Hematopoietic multipotent progenitor cell treated with erythropoietin and hydrocortisone succinate and interleukin-3 and kit ligand, for 8 days (in vitro differentiated cells): ENCODE results near the gene SEC11A.
"Not testable (repeated sequence)": the region's sequence is repeated elsewhere in the genome, so short reads cannot be mapped to it uniquely, and the experiment has no call there.

ENCODE experiments used
- DNase-seq: peaks from one replicate; pipeline ENCODE4 v3.0.0-alpha.2; 2015

SEC11A gene

GRCh38 chr15:84716036-84716732, at the start of gene SEC11A:
SEC11A (minus strand) TSS chr15:84716139; CDS start chr15:84716075, 64 bp downstream.
- DNase-seq = peak; percentile 95

DNA sequence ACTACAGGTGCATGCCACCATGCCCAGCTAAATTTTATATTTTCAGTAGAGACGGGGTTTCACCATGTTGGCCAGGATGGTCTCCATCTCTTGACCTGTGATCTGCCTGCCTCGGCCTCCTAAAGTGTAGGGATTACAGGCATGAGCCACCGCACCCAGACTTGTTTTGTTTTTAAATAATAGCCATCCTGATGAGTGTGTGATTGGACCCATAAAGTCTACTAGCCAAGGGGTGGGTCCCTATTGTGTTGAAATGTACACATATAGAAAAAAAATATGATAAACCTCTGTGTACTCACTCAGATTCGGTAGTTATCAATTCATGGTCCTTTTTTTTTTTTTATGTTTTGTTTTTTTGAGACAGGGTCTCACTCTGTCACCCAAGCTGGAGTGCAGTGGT, 49.7 kb upstream of the SEC11A start:
- no peak for DNase-seq

DNA sequence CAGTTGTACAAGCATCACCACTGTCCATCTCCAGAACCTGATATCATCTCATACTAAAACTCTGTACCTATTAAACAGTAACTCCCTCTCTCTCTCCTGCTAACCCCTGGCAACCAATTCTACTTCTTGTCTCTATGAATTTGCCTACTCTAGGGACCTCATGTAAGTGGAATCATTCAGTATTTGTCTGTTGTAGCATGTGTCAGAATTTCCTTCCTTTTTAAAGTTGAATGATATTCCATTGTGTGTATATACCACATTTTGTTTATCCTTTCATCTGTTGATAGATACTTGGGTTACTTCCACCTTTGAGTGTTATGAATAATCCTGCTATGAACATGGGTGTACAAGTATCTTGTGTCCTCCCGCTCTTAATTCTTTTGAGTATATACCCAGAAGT, 49.0 kb upstream of the SEC11A start:
- DNase-seq = no peak

- DNase-seq = no peak
Measured at GRCh38 chr15:84764585-84764984, 48.6 kb upstream of the SEC11A start.

- DNase-seq = no peak
Measured at GRCh38 chr15:84762840-84763572, 47.1 kb upstream of the SEC11A start.

DNA sequence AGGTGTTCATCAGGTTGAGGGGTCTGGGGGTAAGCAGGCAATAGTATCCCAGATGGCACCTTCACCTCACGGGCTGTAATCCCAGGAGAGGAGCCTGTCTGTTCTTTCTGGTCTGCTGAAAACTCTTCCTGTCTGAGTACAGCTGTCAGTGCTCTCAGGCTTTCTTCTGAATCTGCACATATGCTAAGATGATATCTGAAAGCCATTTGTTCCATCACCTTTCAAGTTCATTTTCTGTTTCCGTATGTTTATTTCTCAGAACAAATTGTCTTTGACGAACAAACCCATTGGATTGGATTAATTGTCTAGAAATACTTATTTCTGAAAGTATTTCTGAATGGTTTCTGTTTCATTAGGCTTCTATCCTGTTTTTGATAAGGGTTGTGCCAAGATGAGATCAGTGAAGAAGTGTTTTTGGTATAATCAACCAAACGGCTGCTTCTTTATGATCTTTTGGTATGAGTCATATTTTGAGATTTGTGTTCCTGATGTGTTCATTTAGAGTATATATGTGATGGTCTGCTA, 45.7 kb upstream of the SEC11A start:
- no peak for DNase-seq

GRCh38 chr15:84760219-84760618, 44.3 kb upstream of the SEC11A start:
- DNase-seq = no peak

DNA sequence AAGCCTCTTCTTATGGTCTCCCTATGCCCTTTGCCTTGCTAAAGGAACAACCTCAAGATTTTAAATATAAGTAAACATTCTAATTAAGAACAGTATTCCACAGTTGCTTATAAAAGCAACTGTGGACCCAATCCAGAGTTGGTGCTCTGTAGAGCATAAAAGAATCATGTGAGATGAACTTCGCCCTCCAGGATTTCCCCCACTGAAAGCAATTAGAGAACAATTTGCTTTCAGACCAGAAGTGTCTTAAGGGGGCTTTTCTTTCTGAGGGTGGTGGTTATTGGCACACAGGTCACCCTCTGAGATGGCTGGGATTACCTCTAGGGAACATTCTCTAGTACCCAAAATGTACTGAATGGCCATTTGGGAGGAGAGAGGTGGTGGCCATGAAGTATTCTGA, 43.1 kb upstream of the SEC11A start:
- DNase-seq = no peak

- DNase-seq = no peak
Measured at GRCh38 chr15:84755736-84756527, 40.0 kb upstream of the SEC11A start.

GRCh38 chr15:84754889-84755288, 39.0 kb upstream of the SEC11A start:
- not testable (repeated sequence) for DNase-seq

DNA sequence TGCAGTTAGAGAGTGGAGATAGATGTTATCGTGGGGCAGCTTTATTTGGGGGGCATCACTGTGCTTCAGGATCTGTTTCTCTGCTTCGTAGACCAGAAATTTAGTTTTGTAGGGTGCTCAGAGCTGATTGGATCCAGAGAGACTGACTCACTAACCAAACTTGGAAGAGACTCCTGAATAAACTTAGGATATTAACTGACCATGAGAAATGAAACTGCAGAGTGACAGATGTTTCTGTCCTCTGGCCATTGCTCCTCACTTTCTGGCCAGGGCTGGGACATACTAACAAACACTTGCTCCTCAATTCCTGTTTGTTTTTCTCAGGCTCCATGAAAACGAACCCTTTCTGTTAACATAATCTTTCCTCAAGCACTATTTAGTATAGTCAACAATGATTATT, 36.8 kb upstream of the SEC11A start:
- DNase-seq = no peak

GRCh38 chr15:84752195-84752594, 36.3 kb upstream of the SEC11A start:
- no peak for DNase-seq

DNA sequence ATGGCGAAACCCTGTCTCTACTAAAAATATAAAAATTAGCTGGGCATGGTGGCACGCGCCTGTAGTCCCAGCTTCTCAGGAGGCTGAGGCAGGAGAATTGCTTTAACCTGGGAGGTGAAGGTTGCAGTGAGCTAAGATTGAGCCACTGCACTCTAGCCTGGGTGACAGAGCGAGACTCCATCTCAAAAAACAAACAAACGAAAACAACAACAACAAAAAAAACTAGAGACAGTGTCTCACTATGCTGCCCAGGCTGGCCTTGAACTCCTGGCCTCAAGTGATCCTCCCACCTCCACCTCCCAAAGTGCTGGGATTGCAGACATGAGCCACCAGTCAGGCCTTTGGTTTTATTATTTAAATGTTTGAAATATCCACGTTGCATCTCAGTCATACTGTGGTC, 35.8 kb upstream of the SEC11A start:
- not testable (repeated sequence) for DNase-seq

DNA sequence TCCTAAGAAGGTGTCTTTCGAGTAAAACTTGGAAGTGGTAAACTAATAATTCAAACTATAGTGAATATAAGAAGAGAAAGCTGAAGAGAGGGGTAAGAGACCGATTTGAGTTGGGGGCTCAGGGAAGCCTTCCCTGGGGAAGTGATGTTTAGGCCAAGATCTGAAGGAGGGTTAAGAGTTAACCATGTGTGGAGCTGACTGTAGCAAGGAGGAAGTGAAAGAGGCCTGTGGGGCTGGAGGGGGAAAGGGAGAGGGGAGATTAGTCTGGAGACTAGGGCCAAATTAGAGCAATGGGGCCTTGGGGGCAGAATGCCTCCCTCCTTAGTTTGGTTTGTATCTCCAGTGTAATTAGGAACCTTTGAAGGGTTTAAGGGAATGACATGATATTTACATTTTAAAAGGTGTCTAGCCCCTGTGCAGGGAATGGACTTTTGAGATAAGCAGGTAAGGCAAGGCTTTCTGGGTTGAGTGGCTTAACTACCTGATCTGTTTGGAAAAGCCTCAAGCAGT, 34.7 kb upstream of the SEC11A start:
- peak; percentile 27 for DNase-seq

DNA sequence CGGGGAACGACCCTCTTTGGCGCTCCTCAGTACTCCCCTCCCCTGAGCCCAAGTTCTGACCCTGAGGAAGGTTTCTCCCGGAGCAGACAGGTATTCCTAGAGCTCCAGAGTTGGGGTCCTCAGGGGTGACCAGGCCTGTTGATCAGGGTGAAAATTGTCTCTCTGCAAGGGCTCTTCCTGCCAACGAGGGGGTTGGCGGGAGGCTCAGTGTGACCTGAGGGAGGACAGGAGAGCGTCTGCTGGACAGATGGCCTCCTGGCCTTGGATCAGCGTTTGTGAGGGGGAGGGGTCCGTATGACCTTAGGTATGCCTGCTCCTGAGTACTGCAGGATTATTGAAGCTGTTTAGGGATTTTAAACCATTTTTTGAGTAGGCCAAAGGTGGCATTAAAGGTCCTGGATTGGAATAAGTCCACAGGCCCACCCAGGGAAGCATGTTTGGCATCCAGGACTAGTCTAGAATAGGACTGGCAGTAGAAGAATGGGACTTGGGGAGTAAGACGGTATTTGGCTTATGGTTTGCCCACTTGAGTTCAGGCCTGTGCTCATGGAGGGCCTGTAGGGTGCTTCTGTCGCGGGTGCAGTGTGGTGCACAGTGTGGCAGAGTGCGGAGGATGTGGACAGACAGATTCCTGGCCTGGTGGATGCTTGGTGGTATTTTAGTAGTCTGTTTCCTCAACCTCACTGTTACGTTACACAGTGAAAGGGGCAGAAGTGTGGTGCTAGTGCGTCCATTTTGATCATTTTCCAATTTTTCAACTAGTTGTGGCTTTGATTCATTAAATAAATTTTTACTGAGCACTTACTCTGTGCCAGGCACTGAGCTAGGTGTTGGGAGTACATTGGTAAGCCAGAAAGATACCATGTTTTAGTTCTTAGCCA, 33.4 kb upstream of the SEC11A start:
- peak; percentile 65 for DNase-seq

DNA sequence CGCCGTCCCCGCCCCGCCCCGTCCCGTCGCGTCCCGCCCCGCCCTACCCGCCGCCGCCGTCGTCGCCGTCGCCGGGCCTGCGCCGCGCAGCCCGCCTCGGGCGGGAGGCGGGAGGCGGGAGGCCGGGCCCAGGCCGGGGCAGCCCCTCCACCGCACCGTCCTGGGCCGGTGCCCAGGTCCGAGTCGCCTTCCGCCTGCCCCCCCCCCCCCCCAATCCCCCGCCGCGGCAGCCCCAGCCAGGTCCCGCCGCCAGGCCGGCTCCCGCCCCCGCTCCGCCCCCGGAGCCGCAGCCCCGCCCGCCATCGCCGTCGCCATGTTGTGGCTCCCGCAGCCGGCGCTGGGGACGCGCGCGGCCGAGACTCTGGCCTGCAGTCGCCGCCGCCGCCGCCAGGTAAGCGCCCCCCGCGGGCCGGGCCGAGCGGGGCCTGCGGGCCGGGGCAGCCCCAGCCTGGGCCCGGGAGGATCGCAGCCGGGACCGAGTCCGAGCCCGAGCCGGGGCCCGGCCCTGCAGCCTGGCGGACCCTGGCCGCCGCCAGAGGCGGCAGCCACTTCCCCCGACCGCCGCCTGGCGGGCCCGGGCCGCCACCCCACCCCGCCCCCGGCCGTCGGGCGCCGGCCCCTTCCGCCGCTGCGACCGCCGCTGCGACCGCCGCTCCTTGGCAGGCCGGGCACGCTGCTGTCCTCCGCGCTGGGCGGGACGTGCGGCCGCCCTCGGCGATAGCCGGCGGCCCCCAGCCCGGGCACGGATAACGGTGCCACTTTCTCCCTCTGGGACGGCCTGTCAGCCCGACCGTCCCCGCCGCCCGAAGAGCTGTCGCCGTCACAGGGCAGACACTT, 32.6 kb upstream of the SEC11A start, which contains the start of gene ZNF592:
TSS of gene ZNF592 (plus strand) at position 319 of the 837 bp plus-strand sequence. CDS start 34,084 bp downstream, outside the sequence.
- peak; percentile 73 for DNase-seq

DNA sequence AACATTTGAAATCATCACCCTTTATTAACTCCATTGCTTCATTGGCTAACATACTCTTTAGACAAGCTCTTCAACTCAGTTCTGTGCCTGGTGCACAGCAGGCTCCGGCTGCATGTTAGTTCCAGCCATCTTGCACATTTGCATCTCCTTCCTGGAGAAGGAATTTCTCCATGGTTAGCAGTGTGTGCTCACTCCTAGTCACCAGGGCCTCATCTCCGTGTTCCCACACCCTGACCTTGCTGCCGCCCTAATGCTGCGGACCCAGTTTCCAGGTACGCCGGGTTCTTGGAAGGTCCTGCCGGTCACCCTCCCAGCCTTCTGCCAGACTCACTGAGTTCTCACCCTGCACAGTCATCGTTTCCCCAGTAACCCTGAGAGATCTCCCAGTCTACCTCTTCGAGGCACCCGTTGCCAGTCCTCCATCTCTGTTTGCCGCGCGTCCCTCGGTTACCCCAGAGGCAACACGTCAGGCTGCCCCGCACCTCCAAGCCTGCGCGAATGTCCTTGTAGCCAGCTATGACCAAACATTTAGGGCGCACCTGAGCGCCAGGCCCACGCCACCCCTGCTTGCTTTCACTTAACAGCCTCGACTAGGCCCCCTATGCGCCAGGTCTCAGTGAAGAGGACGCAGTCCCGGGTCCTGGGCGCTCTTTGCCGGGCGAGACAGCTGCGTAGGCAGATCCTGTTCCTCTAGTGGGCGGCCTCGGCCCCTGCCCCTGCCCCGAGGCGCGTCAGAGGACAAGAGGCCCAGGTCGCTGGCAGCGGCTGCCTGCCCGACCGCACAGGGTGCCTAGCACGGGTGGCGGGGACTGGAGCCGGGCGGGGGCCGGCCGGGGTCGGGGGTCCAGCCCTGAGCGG, 31.7 kb upstream of the SEC11A start:
- DNase-seq = peak; percentile 76

DNA sequence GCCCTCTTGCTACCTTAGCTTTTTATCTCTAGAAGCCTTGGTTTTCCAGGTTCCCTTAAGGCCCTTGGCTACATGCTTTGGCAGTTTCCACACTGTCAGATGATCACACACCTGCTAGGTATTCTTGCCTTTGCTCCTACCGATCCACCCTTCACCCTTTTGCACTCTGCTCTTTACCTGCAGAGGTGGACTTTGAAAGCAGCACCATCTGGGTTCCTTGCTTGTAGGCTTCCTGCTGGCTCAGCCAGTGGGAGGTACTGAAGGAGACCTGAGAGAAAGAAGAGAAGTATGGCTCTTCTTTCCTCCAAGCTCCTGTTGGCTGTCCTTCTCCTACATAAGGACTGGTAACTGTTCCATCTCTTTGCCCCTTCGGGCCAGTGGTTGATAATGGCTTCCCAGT, 25.2 kb upstream of the SEC11A start:
- DNase-seq = no peak

DNA sequence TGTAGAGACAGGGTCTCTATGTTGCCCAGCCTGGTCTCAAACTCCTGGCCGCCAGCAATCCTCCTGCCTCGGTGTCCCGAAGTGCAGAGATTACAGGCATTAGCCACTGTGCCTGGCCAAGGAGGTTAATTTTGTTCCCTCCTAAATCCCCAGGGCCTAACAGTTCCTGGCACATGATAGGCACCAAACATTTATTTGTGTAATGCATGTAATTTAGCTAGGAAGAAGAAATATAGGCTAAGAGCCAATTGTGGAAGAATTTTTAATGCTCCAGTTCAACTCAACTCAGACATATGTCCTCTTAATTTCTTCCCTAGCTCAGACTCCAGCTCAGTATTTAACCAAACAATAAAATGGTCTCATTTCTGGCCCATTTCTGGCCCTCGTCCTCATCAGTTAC, 24.8 kb upstream of the SEC11A start:
- no peak for DNase-seq

- DNase-seq = no peak
Measured at GRCh38 chr15:84737005-84737404, 21.1 kb upstream of the SEC11A start.
